HG02571 (cell line): ENCODE results near the gene TBC1D14.

Source experiments
- ATAC-seq: cut with Tn5 transposase; IDR thresholded peaks from one replicate; pipeline ENCODE4 v1.9.1; 2021; ENCODE audit warnings: mild to moderate bottlenecking, moderate library complexity; ENCODE audit not compliant: unreplicated experiment

TBC1D14 gene

GRCh38 chr4:6991771-6992557 is 82.3 kb downstream of the TBC1D14 start:
- no peak for ATAC-seq

- ATAC-seq, result no peak
Measured at GRCh38 chr4:6992728-6993677, 83.4 kb downstream of the TBC1D14 start.

GRCh38 chr4:6996481-6996880 is 86.9 kb downstream of the TBC1D14 start:
- no peak for ATAC-seq

- no peak for ATAC-seq
Measured at GRCh38 chr4:6999172-7000086, 89.8 kb downstream of the TBC1D14 start.

- ATAC-seq, result no peak
Measured at GRCh38 chr4:7000421-7001176, 91.0 kb downstream of the TBC1D14 start.

- no peak for ATAC-seq
Measured at GRCh38 chr4:7001271-7001670, 91.6 kb downstream of the TBC1D14 start.

GRCh38 chr4:7002336-7002735 is 92.7 kb downstream of the TBC1D14 start:
- no peak for ATAC-seq

- ATAC-seq, result no peak
Measured at GRCh38 chr4:7003176-7003878, 93.7 kb downstream of the TBC1D14 start.

- no peak for ATAC-seq
Measured at GRCh38 chr4:7003879-7004240, 94.2 kb downstream of the TBC1D14 start.

- no peak for ATAC-seq
Measured at GRCh38 chr4:7004331-7004730, 94.7 kb downstream of the TBC1D14 start.

- ATAC-seq, result no peak
Measured at GRCh38 chr4:7005571-7005970, 95.9 kb downstream of the TBC1D14 start.

- no peak for ATAC-seq
Measured at GRCh38 chr4:7006411-7006810, 96.8 kb downstream of the TBC1D14 start.

- ATAC-seq, result no peak
Measured at GRCh38 chr4:7007142-7007907, 97.7 kb downstream of the TBC1D14 start.

GRCh38 chr4:7007944-7008343 is 98.3 kb downstream of the TBC1D14 start:
- ATAC-seq, result no peak

- no peak for ATAC-seq
Measured at GRCh38 chr4:7009564-7009963, 99.9 kb downstream of the TBC1D14 start.

- ATAC-seq, result no peak
Measured at GRCh38 chr4:7013175-7013574, 103.5 kb downstream of the TBC1D14 start.

- ATAC-seq, result no peak
Measured at GRCh38 chr4:7014815-7015214, 105.2 kb downstream of the TBC1D14 start.

- ATAC-seq, result no peak
Measured at GRCh38 chr4:7015383-7016035, 105.9 kb downstream of the TBC1D14 start.
